Measurements from ENCODE around the gene COA7.
"Not testable (repeated sequence)": the region's sequence is repeated elsewhere in the genome, so short reads cannot be mapped to it uniquely, and the experiment has no call there.

The COA7 gene

DNA sequence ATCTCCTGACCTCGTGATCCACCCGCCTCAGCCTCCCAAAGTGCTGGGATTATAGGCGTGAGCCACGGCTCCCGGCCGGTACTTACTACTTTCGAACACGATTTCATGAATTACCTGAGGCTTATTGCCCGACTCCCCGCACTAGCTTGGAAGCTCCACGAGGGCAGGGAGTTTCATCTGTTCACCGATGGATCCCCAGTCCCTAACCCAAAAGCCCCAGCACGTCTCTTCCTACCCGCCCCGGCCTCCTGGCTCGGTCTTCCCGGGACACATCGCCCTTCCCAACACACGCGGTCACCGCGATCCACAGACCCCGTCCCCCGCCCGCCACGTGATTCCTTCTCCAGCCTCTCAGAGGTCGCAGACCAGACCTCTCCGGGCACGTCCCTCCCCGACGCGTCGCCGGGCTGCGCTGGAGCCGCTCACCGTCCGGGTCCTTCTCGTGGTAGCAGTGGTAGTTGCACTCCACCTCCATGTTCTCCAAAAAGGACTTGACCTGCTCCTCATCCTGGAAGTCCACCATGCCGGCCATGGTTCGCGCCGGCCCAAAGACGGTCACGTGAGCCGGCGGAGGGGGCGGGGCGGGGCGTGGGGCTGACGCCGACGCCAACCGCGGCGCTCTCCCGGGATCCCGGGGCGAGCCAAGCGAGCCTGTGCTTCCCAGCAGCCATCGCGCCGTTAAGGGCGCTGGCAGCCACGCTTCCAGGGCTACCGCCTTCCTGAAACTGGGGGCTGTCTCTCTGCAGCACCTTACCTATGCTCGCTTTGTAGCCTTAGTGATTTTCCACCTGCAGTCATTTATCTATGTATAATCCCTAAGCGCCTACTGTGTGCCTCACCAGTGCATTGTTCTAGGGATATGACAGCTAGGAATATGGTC lies at the start of gene COA7:
Gene COA7, minus strand, starts transcription at position 553 of the 880 bp plus-strand sequence. Its CDS starts 21 bp downstream, at position 532.
- DNase-seq (ENCODE audit: low read depth in 1 of 2, low spot score in 1 of 2), result peak; percentile 43 to 54

DNA sequence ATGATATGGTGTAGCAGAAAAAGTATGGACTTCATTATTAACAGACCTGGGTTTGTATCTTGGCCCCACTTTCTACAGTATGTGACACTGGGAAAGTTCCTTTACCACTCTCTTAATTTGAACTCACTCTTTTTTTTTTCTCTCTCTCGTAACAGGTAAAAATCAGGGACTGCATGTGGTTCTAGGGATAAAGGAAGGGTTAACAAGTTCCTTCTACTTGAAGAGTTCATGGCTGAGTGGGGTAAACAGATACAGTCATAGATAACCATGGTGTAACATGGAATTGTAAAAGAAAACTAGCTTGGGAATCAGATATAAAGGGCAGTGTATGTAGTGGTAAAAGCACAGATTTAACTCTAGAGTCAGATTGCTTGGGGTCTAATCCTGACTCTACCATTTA lies 49.3 kb upstream of the COA7 start:
- DNase-seq (ENCODE audit: low read depth in 1 of 2, low spot score in 1 of 2), result no peak

DNA sequence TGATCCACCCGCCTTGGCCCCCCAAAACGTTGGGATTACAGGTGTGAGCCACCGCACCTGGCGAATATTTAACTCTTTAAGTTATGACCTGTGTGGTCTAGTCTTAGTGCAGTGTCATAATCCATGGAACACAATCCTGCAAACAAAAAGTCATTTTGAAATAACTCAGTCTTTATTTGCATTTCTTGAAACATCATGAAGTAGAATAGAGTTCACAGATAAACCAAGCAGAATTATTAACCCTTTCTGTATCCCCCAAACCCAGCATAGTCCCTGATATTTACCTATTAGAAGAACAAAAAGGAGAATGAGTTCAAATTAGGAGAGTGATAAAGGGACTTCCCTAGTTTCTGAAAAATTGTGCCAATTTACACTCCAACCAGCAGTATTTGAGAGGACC lies 48.0 kb upstream of the COA7 start:
- no peak for DNase-seq (ENCODE audit: low read depth in 1 of 2, low spot score in 1 of 2)

DNA sequence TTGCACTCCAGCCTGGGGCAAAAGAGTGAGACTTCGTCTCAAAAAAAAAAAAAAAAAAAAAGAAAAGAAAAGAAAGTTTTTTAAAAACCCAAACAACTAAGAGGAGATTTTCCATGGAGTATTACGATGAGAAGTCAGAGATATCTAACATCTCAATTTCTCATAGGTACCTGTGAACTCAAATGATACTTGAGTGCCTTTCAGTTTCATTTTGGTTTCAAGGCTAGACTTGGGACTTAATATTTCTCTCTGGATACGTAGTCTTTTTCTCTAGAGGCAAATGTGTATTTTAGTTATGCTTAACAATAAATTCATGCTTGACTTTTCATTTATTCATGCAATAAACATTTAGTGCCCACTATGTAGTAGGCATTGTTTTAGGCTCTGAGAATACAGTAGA lies 43.1 kb upstream of the COA7 start:
- DNase-seq (ENCODE audit: low read depth in 1 of 2, low spot score in 1 of 2), result no peak

DNA sequence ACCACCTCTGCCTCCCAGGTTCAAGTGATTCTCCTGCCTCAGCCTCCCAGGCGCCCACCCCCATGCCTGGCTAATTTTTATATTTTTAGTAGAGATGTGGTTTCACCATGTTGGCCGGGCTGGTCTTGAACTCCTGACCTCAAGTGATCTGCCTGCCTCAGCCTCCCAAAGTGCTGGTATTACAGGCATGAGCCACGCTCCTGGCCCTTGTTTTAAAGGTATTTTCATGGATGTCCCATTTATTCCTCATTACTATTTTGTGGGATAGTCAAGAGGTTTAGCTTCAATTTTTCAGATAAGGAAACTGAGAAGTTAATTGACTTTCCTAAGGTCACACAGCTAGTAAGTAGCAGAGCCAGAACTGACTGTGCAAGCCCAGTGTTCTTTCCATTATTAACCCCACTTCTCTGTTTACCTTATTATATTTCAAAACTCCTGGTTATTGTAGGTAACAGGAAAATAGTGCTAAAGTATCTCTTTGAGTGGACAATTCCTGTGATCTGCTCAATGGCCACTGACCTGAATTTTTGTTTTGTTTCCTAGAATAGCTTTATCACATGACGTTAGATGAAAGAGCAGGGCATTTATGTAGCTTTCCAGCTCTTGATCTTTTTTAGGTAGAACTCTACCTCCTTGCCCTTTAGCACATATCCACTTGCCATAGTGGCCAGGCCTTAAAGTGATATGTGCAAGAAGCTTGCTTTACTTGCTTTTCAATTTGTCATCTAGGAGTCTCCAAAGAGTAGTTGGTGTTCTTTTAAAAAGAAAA lies 41.7 kb upstream of the COA7 start:
- no peak for DNase-seq (ENCODE audit: low read depth in 1 of 2, low spot score in 1 of 2)

DNA sequence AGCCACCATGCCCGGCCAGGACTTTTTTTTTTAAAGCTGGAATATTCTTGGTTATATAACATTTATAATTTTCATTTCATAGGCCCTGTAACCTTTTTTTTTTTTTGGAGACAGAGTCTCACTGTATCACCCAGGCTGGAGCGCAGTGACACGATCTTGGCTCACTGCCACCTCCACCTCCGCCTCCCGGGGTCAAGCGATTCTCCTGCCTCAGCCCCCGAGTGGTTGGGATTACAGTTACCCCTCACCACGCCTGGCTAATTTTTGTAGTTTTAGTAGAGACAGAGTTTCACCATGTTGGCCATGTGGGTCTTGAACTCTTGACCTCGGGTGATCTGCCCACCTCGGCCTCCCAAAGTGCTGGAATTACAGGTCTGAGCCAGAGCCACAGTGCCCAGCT lies 40.7 kb upstream of the COA7 start:
- DNase-seq (ENCODE audit: low read depth in 1 of 2, low spot score in 1 of 2), result no peak

DNA sequence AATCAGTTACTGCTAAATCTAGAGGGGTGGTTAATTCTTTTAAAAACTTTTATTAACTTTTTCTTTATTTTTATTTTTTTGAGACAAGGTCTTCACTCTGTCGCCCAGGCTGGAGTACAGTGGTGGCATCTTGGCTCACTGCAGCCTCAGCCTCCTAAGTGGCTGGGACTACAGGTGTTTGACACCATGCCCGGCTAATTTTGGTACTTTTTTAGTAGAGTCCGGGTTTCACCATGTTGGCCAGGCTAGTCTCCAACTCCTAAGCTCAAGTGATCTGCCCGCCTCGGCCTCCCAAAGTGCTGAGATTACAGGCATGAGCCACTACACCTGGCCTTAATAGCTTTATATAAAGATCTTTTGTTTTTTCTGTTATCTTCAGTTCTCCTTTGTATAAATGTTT lies 40.0 kb upstream of the COA7 start:
- DNase-seq (ENCODE audit: low read depth in 1 of 2, low spot score in 1 of 2), result no peak

DNA sequence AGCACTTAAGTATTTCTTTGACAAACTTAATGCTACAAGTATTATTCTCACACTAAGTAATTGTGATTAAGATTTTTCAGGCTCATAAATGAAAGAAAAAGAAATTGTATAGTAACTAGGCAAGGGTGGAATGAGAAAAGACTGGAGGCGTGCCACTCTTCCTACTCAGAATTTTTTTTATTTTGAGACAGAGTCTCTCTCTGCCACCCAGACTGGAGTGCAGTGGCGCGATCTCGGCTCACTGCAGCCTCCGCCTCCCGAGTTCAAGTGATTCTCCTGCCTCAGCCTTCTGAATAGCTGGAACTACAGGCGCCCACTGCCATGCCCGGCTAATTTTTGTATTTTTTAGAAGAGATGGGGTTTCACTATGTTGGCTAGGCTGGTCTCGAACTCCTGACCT lies 37.2 kb upstream of the COA7 start:
- not testable (repeated sequence) for DNase-seq (ENCODE audit: low read depth in 1 of 2, low spot score in 1 of 2)

DNA sequence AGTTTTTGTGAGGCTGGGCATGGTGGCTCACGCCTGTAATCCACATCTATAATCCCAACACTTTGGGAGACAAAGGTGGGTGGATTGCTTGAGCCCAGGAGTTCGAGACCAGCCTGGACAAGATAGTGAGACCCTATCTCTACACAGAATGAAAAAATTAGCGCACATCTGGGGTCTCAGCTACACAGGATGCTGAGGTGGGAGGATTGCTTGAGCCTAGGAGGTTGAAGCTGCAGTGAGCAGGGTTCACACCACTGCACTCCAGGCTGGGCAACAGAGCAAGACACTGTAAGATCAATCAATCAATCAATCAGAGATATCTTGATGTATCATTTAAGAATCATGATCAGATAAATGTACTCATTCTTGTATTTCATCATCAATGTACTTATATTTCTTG lies 35.2 kb upstream of the COA7 start:
- DNase-seq (ENCODE audit: low read depth in 1 of 2, low spot score in 1 of 2), result no peak

DNA sequence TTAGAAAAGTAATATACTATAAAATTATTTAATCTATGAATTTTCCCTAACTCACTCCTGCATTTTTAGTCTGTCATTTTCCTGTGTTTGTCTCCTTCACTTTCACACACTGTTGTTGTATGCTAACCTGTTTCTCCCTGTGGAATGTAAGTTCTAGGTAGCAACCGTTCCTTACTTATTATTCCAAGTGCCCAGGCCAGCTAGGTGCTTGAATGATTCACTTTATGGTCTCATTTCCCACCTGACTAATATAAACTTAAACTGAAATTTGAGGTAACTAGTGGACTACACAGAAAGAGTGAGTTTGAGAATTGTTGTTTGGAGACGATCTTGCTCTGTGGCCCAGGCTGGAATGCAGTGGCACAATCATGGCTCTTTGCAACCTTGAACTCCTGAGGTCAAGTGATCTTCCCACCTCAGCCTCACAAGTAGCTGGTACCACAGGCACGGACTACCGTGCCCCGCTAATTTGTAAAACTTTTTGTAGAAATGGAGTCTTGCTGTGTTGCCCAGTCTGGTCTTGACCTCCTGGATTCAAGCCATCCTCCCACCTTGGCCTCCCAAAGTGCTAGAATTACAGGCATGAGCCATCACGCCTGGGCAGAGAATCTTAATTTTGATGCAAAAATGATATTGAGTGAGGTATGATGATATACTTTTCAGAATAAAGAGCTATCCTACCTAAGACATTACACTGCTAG lies 30.0 kb upstream of the COA7 start:
- DNase-seq (ENCODE audit: low read depth in 1 of 2, low spot score in 1 of 2), result no peak

DNA sequence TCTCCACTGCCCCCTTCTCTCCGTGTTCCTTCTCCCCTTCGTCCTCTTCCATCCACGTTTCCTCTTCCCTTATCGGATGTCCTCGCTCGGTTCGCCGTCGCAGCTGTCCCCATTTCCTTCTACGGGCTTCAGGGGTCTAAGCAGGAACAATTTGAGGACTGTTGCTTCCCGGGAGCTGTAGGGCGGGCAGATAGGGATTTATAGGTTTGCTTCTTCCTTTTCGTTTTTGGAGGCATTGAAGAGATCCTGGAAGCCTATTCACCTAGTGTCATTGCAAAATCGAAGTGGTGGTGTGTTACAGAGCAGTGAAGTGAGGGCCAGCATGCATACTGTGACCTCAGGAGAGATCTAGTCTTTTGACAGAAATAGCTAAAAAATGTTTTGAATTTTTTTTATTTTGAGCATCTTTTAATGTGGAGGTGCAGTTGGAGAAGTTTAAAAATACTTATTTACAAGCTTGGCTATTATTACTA lies 29.0 kb upstream of the COA7 start:
- DNase-seq (ENCODE audit: low read depth in 1 of 2, low spot score in 1 of 2), result no peak

DNA sequence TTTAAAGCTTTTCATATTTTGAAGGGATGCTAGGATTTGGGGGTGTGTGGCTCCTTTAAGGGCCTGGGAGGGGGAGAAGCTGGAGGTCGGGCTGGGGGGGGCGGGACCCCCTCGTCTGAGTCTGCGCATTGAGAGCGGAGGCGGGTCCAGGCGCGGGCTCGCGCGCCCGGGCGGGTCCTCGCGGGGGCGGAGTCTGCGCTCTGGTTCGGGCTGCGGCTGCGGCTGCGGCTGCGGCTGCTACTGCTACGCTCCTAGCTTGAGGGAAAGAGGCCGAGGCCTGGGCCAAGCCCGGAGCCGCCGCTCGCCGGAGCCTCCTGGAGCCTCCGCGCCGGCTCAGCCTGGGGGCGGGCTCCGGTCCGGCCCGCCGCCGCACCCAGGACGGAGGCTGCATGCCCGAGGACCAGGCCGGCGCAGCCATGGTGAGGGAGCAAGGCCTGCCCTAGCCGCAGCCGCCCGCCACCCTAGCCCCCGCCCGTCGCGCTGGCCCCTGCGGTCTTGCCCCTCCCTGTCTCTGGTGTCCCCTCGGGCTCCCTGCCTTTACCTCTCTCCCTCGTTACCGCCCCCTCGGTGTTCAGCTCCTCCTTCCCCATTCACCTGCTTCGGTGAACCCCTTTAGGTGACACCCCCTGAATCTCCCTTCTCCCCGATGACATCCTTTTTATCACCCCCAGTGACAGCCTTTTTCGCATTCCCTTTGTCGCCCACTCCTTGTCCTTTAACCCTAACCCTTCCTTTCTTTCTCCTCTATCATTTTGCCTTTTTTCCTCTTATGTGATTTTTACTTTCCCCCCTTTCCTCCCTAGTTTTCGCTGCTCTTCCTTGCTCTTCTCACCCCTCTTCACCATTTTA lies 28.3 kb upstream of the COA7 start, which contains the start of gene ZYG11B:
Gene ZYG11B, plus strand, starts transcription at position 189 of the 849 bp plus-strand sequence. Its CDS starts 201 bp downstream, at position 390.
- peak; percentile 79 to 88 for DNase-seq (ENCODE audit: low read depth in 1 of 2, low spot score in 1 of 2)

DNA sequence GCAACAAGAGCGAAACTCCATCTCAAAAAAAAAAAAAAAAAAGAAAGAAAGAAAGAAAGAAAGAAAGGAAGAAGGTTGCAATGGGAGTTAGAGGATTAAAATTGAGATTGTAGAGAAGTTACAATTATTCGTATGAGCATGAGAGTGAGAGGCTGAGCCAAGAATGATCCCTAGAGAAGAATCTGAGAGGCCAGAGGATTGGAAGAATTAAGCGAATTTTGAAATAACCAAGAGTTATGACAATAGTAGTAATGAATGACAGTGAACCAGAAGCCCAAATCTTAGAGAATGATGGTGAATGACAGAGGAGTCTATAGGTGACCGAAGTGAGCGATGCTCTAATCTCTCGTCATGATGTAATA lies 27.7 kb upstream of the COA7 start:
- no peak for DNase-seq (ENCODE audit: low read depth in 1 of 2, low spot score in 1 of 2)

DNA sequence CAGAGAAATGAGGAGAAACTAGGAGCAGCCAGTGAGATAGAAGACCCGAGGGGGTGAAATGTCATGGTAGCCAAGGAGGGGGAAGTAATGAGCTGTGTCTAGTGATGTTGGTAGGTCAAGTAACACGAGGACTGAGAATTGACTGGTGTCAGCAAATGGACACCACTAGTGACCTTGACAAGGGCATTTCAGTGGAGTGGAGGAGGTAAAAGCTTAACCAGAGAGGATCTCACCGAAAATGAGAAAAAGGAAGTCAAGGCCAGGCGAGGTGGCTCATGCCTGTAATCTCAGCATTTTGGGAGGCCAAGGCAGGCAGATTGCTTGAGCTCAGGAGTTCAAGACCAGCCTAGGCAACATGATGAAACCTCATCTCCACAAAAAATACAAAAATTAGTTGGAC lies 25.1 kb upstream of the COA7 start:
- no peak for DNase-seq (ENCODE audit: low read depth in 1 of 2, low spot score in 1 of 2)

DNA sequence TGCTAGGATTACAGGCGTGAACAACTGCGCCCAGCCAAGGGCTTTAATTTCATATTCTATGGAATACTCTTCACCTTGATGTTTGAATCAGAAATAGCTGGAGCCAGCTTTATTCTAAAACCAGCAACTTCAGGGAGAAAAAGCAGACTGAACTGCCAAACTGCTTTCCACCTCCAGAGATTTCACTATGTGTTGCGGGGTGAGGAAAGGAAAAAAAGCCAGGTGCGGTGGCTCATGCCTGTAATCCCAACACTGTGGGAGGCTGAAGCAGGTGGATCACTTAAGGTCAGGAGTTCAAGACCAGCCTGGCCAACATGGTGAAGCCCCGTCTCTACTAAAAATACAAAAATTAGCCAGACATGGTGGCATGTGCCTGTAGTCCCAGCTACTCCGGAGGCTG lies 17.1 kb upstream of the COA7 start:
- DNase-seq (ENCODE audit: low read depth in 1 of 2, low spot score in 1 of 2), result not testable (repeated sequence)

DNA sequence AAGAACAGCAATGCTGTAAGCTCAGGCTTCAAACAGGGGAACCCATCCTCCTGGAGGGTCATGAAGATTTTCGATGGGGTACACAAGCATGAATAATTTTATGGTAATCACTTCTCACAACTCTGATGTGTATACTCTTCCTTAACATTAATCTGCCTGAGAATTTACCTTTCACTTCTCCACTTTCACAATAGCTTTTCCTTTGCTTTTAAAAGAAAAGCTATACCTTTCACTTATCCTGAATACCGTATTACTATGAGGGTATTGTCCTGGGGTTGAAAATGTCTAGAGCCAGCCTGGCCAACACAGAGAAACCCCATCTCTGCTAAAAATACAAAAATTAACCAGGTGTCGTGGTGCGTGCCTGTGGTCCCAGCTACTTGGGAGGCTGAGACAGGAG lies 15.4 kb upstream of the COA7 start:
- no peak for DNase-seq (ENCODE audit: low read depth in 1 of 2, low spot score in 1 of 2)

DNA sequence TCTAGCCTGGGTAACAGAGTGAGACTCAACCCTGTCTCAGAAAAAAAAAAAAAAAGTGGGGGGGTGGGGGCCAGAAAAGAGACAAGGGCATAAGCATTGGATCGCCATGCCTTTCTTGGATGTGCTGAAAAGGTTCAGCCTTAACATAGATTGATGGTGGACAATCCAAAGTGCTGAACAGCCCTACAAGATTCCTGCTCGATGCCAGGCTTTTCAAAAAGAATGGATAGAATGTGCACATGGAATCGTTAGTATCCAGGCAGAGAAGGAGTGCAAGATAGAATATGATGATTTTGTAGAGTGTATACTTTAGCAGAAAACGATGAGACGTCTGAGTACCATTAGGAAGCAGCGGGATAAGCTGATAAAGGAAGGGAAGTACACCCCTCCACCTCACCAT lies 10.9 kb upstream of the COA7 start:
- no peak for DNase-seq (ENCODE audit: low read depth in 1 of 2, low spot score in 1 of 2)

DNA sequence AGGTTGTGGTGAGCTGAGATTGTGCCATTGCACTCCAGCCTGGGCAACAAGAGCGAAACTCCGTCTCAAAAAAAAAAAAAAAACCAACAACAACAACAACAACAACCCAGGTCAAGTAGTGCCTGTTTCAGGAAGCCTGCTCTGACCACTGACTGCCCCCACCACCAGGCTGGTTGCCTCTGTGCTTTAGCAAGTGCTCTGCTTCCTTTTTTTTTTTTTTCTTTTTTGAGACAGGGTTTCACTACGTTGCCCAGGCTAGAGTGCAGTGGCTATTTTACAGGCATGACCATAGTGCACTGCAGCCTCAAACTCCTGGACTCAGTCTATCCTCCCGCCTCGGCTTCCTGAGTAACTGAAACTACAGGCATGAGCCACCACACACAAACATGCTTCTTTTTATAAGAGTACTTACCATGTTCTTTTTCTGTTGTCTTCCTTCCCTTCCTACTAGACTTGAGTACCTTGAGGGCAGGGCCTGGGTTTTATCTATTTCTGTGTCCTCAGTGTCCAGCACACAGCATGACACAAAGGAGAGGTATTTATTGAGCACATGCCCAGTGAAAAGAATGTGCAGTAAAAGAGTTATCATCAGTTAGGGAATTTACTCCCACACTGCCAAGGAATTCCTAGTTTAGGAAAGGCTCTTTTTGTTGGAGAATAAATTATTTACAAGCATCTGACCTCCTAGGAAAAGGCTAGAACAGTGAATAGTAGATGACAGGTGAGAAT lies 9.9 kb upstream of the COA7 start:
- no peak for DNase-seq (ENCODE audit: low read depth in 1 of 2, low spot score in 1 of 2)

DNA sequence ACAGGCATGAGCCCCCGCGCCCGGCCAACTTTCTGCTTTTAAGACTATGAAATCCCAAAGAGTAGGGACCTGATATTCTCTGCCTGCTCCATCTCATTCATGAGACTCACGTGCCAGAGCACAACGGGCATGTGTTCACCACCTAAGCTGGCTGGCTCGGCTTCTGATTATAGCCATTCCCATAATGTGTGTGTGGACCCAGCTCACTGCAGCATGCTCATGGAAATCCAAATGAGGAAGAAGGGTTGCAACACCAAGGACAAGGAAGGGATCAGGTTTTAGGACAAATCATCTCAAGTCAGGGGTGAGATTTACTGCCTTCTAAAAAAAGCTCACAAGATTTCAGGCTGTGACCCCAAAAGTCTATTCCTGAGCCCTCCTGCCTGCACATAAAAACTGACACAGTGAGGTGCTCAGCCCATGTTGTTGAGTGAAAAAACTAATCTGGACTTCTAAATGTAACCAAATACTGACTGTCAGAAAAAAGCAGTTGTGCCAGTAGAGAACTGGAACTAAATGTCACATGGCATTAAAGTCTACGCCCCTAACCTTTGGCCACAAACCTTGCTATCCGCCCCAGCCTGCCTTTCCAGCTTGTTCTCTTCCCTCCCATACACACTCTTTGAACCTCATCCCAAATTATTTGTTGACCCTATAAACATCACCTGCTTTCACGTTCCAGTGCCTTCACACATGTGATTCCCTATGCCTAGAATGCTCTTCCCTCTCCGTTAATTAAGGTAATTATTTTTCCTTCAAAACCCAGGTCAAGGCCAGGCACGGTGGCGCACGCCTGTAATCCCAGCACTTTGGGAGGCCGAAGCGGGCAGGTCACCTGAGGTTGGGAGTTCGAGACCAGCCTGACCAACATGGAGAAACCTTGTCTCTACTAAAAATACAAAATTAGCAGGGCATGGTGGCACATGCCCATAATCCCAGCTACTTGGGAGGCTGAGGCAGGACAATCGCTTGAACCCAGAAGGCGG lies 9.1 kb upstream of the COA7 start:
- DNase-seq (ENCODE audit: low read depth in 1 of 2, low spot score in 1 of 2), result no peak
